Measurements from ENCODE around the gene STK40. TPM values are rescaled to one million over a fixed set of nuclear protein-coding genes. Genes with fewer than 3 reads are reported as not detected.

STK40 gene
- total and polyA plus RNA-seq, 2 donors (not counting 1 experiment from before 2014, with no cell fraction given) = 14.2 to 15.1 TPM

DNA sequence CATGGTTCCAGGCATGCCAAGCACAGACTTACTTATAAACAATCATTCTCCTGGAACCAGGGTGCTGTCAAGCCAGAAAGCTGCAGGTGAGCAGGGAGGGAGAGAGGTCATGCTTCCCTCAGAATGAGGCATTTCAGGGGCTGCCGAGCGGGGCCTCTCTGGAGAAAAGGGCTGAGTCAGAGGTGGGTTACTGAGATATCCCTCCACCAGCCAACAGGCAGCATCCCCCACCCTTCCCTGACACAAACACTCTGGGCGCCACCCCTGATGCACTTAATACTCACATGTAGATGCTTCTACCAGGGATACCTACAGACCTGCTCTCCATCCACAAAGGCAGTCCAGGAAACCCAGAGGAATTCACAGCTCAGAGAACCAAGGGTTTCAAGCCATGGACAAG is 13.1 kb downstream of the STK40 start:
- Histone ChIP-seq H3K4me2 (ENCODE audit: extremely low read depth, insufficient read depth, low read length) (peak overlapping the region; percentile 71), H3K9ac (ENCODE audit: insufficient read depth, low read length) (no peak overlapping the region), H3K4me1 (ENCODE audit: control insufficient read depth, extremely low read depth, insufficient read depth, low read length) (peaks cover 34% of the 10 kb centered on the region), H3K27ac (ENCODE audit: insufficient read depth, low read length) (peak overlapping the region; percentile 92), H3K9me3 (ENCODE audit: control insufficient read depth, insufficient read depth, low read depth, low read length) (no peaks in the 10 kb centered on the region), H3K36me3 (ENCODE audit: control insufficient read depth, insufficient read depth, low read length) (peaks cover 5% of the 10 kb centered on the region), H2AFZ (ENCODE audit: low read length) (no peak overlapping the region), H3K79me2 (ENCODE audit: control insufficient read depth, insufficient read depth, low read length) (peaks cover 45% of the 10 kb centered on the region), H3K27me3 (ENCODE audit: control insufficient read depth, insufficient read depth, low read length) (no peaks in the 10 kb centered on the region), H3K4me3 (replicated peaks in 1 of 4; ENCODE audit: control extremely low read depth in 1 of 4, insufficient read depth in 1 of 4, low read depth in 3 of 4, low read length in 4 of 4) (no peak overlapping the region), H4K20me1 (ENCODE audit: control insufficient read depth, extremely low read depth, insufficient read depth, low read length) (no peaks in the 10 kb centered on the region)
- TF ChIP-seq EZH2 (IDR thresholded peaks at IDR 0.05; ENCODE audit: low read length, missing control alignments) = no peak
- DNase-seq (ENCODE audit: low read depth in 2 of 2) = peak in 1 of 2 donors; percentile 34

DNA sequence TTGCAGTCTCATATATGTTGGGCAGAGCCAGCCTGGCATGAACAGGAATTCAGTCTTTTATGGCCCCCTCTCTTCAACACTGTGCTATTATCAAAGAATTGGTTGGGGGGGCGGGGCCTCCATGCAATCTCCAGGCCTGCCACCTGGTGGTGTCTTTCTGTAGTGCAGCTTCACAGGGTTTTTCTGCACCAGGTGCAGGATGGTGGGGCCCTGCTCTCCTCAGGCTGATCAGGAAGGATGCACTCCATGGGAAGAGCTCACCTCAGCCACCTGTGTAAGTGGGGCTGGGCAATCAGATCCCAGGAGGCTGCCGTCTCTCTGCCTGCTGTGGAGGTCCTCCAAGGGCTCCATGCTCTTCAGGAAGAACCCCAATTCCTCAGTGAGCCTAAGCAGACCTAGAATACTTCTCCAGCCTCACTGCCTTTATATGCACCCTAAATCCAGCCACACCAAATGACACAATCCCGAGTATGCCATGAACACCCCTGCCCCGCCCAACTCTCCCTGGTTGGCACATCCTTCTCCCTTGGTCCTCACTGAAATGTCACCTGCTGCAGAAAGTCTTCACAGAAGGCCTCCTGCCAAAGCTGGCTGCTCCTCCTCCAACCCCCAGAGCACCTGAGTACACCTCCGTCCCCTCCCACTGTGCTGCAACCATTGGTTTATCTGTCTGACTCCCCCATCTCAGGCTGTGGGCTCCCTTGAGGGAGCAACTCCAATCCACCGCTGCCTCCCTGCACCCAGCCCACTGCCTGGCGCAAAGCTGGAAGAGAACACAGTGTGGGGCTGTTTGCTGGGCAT is 16.5 kb downstream of the STK40 start:
- Histone ChIP-seq H3K4me2 (ENCODE audit: extremely low read depth, insufficient read depth, low read length) (no peak overlapping the region), H3K4me1 (ENCODE audit: control insufficient read depth, extremely low read depth, insufficient read depth, low read length) (peaks cover 43% of the 10 kb centered on the region), H3K27me3 (ENCODE audit: control insufficient read depth, insufficient read depth, low read length) (no peaks in the 10 kb centered on the region), H3K4me3 (replicated peaks in 1 of 4; ENCODE audit: control extremely low read depth in 1 of 4, insufficient read depth in 1 of 4, low read depth in 3 of 4, low read length in 4 of 4) (no peak overlapping the region), H3K27ac (ENCODE audit: insufficient read depth, low read length) (no peak overlapping the region), H3K9me3 (ENCODE audit: control insufficient read depth, insufficient read depth, low read depth, low read length) (no peaks in the 10 kb centered on the region), H3K36me3 (ENCODE audit: control insufficient read depth, insufficient read depth, low read length) (peaks cover 5% of the 10 kb centered on the region), H2AFZ (ENCODE audit: low read length) (no peak overlapping the region), H4K20me1 (ENCODE audit: control insufficient read depth, extremely low read depth, insufficient read depth, low read length) (no peaks in the 10 kb centered on the region), H3K79me2 (ENCODE audit: control insufficient read depth, insufficient read depth, low read length) (peaks cover 45% of the 10 kb centered on the region), H3K9ac (ENCODE audit: insufficient read depth, low read length) (no peak overlapping the region)
- TF ChIP-seq, protein P1, sequence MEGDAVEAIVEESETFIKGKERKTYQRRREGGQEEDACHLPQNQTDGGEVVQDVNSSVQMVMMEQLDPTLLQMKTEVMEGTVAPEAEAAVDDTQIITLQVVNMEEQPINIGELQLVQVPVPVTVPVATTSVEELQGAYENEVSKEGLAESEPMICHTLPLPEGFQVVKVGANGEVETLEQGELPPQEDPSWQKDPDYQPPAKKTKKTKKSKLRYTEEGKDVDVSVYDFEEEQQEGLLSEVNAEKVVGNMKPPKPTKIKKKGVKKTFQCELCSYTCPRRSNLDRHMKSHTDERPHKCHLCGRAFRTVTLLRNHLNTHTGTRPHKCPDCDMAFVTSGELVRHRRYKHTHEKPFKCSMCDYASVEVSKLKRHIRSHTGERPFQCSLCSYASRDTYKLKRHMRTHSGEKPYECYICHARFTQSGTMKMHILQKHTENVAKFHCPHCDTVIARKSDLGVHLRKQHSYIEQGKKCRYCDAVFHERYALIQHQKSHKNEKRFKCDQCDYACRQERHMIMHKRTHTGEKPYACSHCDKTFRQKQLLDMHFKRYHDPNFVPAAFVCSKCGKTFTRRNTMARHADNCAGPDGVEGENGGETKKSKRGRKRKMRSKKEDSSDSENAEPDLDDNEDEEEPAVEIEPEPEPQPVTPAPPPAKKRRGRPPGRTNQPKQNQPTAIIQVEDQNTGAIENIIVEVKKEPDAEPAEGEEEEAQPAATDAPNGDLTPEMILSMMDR (conservative IDR thresholded peaks at IDR 0.05 in 1 of 2, IDR thresholded peaks at IDR 0.05 in 1 of 2; ENCODE audit: low read depth in 1 of 2, low read length in 2 of 2) = peak; percentile 85 to 87
- no peak for TF ChIP-seq EZH2 (IDR thresholded peaks at IDR 0.05; ENCODE audit: low read length, missing control alignments)
- peak; percentile 45 to 63 for DNase-seq (ENCODE audit: low read depth in 2 of 2)

DNA sequence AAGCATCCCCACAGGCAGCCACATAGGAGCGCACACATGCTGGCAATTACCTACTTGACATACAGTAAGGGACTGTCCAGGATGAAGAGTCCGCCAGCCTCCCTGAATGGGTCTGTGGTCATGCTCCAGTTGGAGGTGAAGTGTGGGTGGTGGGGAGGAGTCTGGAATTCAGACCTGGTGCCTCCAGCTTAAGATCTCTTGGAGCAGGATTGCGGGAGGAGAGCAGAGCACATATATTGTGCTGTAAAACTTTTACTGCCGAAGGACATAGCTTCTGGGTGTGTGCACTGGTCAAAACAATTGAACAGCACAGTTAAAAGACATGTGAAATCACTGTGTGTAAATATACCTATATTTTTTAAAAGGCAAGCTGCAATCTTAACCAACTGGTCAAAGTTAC is 17.9 kb downstream of the STK40 start:
- no peaks in the 10 kb centered on the region for H3K9me3 ChIP-seq (ENCODE audit: control insufficient read depth, insufficient read depth, low read depth, low read length)
- H4K20me1 ChIP-seq (ENCODE audit: control insufficient read depth, extremely low read depth, insufficient read depth, low read length) = no peaks in the 10 kb centered on the region
- H3K4me3 ChIP-seq (replicated peaks in 1 of 4; ENCODE audit: control extremely low read depth in 1 of 4, insufficient read depth in 1 of 4, low read depth in 3 of 4, low read length in 4 of 4) = no peak overlapping the region
- peaks cover 29% of the 10 kb centered on the region for H3K4me1 ChIP-seq (ENCODE audit: control insufficient read depth, extremely low read depth, insufficient read depth, low read length)
- H2AFZ ChIP-seq (ENCODE audit: low read length) = no peak overlapping the region
- H3K4me2 ChIP-seq (ENCODE audit: extremely low read depth, insufficient read depth, low read length) = no peak overlapping the region
- H3K79me2 ChIP-seq (ENCODE audit: control insufficient read depth, insufficient read depth, low read length) = peaks cover 47% of the 10 kb centered on the region
- H3K27ac ChIP-seq (ENCODE audit: insufficient read depth, low read length) = no peak overlapping the region
- H3K9ac ChIP-seq (ENCODE audit: insufficient read depth, low read length) = no peak overlapping the region
- TF ChIP-seq, protein P1 (conservative IDR thresholded peaks at IDR 0.05 in 1 of 2, IDR thresholded peaks at IDR 0.05 in 1 of 2; ENCODE audit: low read depth in 1 of 2, low read length in 2 of 2) = no peak
- no peak for TF ChIP-seq EZH2 (IDR thresholded peaks at IDR 0.05; ENCODE audit: low read length, missing control alignments)
- peak in 1 of 2 donors; percentile 30 for DNase-seq (ENCODE audit: low read depth in 2 of 2)
- peaks cover 5% of the 10 kb centered on the region for H3K36me3 ChIP-seq (ENCODE audit: control insufficient read depth, insufficient read depth, low read length)
- H3K27me3 ChIP-seq (ENCODE audit: control insufficient read depth, insufficient read depth, low read length) = no peaks in the 10 kb centered on the region
